GM19467 (cell line): Measurements from ENCODE around the gene GPR171.
"Not testable (repeated sequence)": the region's sequence is repeated elsewhere in the genome, so short reads cannot be mapped to it uniquely, and the experiment has no call there.

ENCODE experiments used
- ATAC-seq: cut with Tn5 transposase; IDR thresholded peaks from one replicate; pipeline ENCODE4 v1.9.1; 2021; ENCODE audit warnings: mild to moderate bottlenecking, moderate library complexity; ENCODE audit not compliant: unreplicated experiment

Gene GPR171

GRCh38 chr3:151182349-151183079, 20.5 kb downstream of the GPR171 start:
- ATAC-seq: no peak

- ATAC-seq: no peak
Observed at GRCh38 chr3:151178208-151178845, 24.7 kb downstream of the GPR171 start.

GRCh38 chr3:151175952-151176351, 27.1 kb downstream of the GPR171 start:
- ATAC-seq: no peak

- no peak for ATAC-seq
Observed at GRCh38 chr3:151174351-151174750, 28.7 kb downstream of the GPR171 start.

GRCh38 chr3:151171145-151171757, 31.8 kb downstream of the GPR171 start:
- ATAC-seq: peak; percentile 70

GRCh38 chr3:151169948-151170679, 32.9 kb downstream of the GPR171 start:
- not testable (repeated sequence) for ATAC-seq

- ATAC-seq: no peak
Observed at GRCh38 chr3:151169262-151169947, 33.6 kb downstream of the GPR171 start.

- peak; percentile 48 for ATAC-seq
Observed at GRCh38 chr3:151168269-151169094, 34.5 kb downstream of the GPR171 start.

- no peak for ATAC-seq
Observed at GRCh38 chr3:151166161-151166560, 36.9 kb downstream of the GPR171 start.

- ATAC-seq: no peak
Observed at GRCh38 chr3:151165226-151165625, 37.8 kb downstream of the GPR171 start.

- no peak for ATAC-seq
Observed at GRCh38 chr3:151159806-151160205, 43.2 kb downstream of the GPR171 start.

- ATAC-seq: peak; percentile 80
Observed at GRCh38 chr3:151156618-151157216, 46.3 kb downstream of the GPR171 start.

GRCh38 chr3:151155409-151156128, 47.4 kb downstream of the GPR171 start:
- no peak for ATAC-seq

- ATAC-seq: no peak
Observed at GRCh38 chr3:151154566-151154965, 48.5 kb downstream of the GPR171 start.

- ATAC-seq: no peak
Observed at GRCh38 chr3:151152455-151153079, 50.4 kb downstream of the GPR171 start.
